ENCODE results near the gene PRSS53. TPM values are rescaled to one million over a fixed set of nuclear protein-coding genes. Genes with fewer than 3 reads are reported as not detected.

The PRSS53 gene
- total RNA-seq, 2 experiments from 2014 or later: 3.7 to 5.7 TPM

DNA sequence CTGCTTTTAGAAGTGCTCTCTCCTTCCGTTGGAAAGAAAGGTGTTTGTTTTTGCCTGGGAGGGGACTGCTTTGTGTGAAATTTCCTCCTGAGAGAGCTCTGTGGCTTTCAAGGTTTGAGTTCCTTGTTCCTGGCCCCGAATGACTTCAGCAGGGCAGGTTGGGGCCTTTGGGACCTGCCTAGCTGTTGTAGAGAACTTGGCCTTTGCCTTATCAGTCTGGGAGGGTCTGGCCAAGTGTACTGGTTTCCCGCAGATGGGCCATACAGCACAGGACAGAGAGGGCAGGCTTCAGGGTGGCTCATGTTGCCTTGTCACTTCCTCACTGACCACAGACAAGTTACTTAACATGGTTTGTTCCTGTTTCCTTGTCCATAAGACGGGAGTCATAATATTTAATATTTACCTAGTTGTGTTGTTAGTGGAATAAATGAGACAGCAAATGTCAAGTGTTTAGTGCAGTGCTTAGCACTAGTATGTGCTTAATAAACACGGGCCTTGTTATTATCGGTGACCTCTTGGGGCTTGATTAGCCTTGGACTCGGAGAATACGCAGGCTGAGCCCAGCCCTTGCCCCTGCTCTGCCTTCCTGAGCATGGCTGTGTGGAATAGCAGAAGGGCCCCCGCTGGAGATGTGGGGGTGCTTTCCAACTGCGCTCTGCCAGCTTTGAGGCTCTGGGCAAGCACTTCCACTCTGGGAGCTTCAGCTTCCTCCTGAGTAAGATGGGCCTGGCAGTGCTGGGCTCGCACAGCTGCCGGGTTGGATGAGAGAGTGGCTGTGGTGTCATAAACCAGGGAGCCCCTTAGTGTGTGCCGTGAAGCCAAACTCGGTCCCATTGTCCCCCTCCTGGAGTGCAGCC, 40.2 kb upstream of the PRSS53 start:
- Histone ChIP-seq H3K4me2 (ENCODE audit: low read length) (no peak overlapping the region), H3K79me2 (ENCODE audit: insufficient read depth, low read depth, low read length) (no peaks in the 10 kb centered on the region), H4K20me1 (ENCODE audit: insufficient read depth, low read length) (no peaks in the 10 kb centered on the region), H3K36me3 (ENCODE audit: insufficient read depth, low read length) (peaks cover 47% of the 10 kb centered on the region), H3K27ac (ENCODE audit: low read depth, low read length, poor library complexity, severe bottlenecking) (no peak overlapping the region), H3K4me3 (ENCODE audit: low read depth, low read length, poor library complexity, severe bottlenecking) (no peak overlapping the region), H3K4me1 (ENCODE audit: insufficient read depth, low read length, poor library complexity, severe bottlenecking) (no peaks in the 10 kb centered on the region), H2AFZ (ENCODE audit: low read length) (no peak overlapping the region), H3K9me2 (ENCODE audit: insufficient read depth, low read length) (no peaks in the 10 kb centered on the region), H3K9me3 (ENCODE audit: low read length) (no peaks in the 10 kb centered on the region)
- TF ChIP-seq, protein P1, sequence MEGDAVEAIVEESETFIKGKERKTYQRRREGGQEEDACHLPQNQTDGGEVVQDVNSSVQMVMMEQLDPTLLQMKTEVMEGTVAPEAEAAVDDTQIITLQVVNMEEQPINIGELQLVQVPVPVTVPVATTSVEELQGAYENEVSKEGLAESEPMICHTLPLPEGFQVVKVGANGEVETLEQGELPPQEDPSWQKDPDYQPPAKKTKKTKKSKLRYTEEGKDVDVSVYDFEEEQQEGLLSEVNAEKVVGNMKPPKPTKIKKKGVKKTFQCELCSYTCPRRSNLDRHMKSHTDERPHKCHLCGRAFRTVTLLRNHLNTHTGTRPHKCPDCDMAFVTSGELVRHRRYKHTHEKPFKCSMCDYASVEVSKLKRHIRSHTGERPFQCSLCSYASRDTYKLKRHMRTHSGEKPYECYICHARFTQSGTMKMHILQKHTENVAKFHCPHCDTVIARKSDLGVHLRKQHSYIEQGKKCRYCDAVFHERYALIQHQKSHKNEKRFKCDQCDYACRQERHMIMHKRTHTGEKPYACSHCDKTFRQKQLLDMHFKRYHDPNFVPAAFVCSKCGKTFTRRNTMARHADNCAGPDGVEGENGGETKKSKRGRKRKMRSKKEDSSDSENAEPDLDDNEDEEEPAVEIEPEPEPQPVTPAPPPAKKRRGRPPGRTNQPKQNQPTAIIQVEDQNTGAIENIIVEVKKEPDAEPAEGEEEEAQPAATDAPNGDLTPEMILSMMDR (conservative IDR thresholded peaks at IDR 0.05; ENCODE audit: low read length): no peak
- no peak for TF ChIP-seq EZH2phosphoT487 (IDR thresholded peaks at IDR 0.05; ENCODE audit: borderline replicate concordance, low read depth, low read length)
- no peak for DNase-seq (ENCODE audit: low spot score)
- BruUV-seq (replicated peaks): no TSS peak
- ChIA-PET CTCF (ENCODE audit: unreplicated experiment) (interaction anchor here (0.6 kb wide), 1 partner anchor 11 kb away, joined by 8 read pairs; the partner anchor contains the start of gene KAT8), POLR2A (interaction anchor here (0.8 to 2.8 kb wide), 2 partner anchors 11 to 13 kb away, joined by 3 to 8 read pairs; partner anchors contain the start of gene KAT8)
- intact Hi-C loops (cut with micrococcal nuclease; ENCODE audit: unreplicated experiment): no loop called here

DNA sequence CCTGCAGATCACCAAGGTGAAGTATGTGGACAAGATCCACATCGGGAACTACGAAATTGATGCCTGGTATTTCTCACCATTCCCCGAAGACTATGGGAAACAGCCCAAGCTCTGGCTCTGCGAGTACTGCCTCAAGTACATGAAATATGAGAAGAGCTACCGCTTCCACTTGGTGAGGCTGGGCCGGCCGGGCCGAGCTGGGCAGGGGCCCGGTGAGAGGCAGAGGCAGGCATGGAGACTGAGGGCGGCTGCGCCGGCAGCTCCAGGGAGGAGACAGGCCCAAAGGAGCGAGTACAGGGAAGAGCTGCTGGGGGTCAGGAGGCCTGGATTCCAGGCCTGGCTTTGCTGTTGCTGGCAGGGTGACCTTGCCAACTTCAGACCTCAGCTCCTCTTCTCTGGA, 38.4 kb upstream of the PRSS53 start:
- intact Hi-C loops (cut with micrococcal nuclease; ENCODE audit: unreplicated experiment): no loop called here
- POLR2A ChIA-PET: no interaction called here
- Histone ChIP-seq H4K20me1 (ENCODE audit: insufficient read depth, low read length) (no peaks in the 10 kb centered on the region), H3K79me2 (ENCODE audit: insufficient read depth, low read depth, low read length) (no peaks in the 10 kb centered on the region), H3K9me3 (ENCODE audit: low read length) (no peaks in the 10 kb centered on the region), H2AFZ (ENCODE audit: low read length) (no peak overlapping the region), H3K4me2 (ENCODE audit: low read length) (no peak overlapping the region), H3K4me1 (ENCODE audit: insufficient read depth, low read length, poor library complexity, severe bottlenecking) (no peaks in the 10 kb centered on the region), H3K27ac (ENCODE audit: low read depth, low read length, poor library complexity, severe bottlenecking) (no peak overlapping the region), H3K9me2 (ENCODE audit: insufficient read depth, low read length) (no peaks in the 10 kb centered on the region), H3K36me3 (ENCODE audit: insufficient read depth, low read length) (peaks cover 62% of the 10 kb centered on the region), H3K4me3 (ENCODE audit: low read depth, low read length, poor library complexity, severe bottlenecking) (no peak overlapping the region)
- CTCF ChIA-PET (ENCODE audit: unreplicated experiment): interaction anchor here (0.8 kb wide), 1 partner anchor 15 kb away, joined by 3 read pairs; no protein-coding TSS in a partner anchor
- TF ChIP-seq EZH2phosphoT487 (IDR thresholded peaks at IDR 0.05; ENCODE audit: borderline replicate concordance, low read depth, low read length): no peak
- TF ChIP-seq, protein P1 (conservative IDR thresholded peaks at IDR 0.05; ENCODE audit: low read length): no peak
- no TSS peak for BruUV-seq (replicated peaks)
- no peak for DNase-seq (ENCODE audit: low spot score)

DNA sequence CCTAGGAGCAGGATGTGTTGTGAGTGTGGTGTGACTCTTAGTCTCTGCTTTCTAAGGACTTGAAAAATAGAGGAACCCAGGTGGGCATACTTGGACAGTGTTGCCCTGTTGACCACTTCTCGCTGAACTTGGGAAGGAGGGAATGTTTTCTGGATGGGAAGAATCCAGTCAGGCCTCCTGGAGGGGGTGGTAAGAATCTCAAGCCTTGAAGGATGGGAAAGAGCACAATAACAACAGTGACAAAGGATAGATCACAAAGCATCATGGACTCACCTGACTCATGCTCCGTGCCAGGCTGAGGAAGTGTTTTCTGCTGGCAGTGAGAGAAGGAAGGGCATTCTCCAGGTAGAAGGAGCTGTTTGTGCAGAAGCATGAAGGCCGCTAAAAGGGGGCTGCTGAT, 37.1 kb upstream of the PRSS53 start:
- no peak for DNase-seq (ENCODE audit: low spot score)
- intact Hi-C loops (cut with micrococcal nuclease; ENCODE audit: unreplicated experiment): no loop called here
- H3K27ac ChIP-seq (ENCODE audit: low read depth, low read length, poor library complexity, severe bottlenecking): no peak overlapping the region
- no peaks in the 10 kb centered on the region for H3K9me3 ChIP-seq (ENCODE audit: low read length)
- POLR2A ChIA-PET: no interaction called here
- no peaks in the 10 kb centered on the region for H3K4me1 ChIP-seq (ENCODE audit: insufficient read depth, low read length, poor library complexity, severe bottlenecking)
- no peak overlapping the region for H2AFZ ChIP-seq (ENCODE audit: low read length)
- no peak overlapping the region for H3K4me3 ChIP-seq (ENCODE audit: low read depth, low read length, poor library complexity, severe bottlenecking)
- no peaks in the 10 kb centered on the region for H3K9me2 ChIP-seq (ENCODE audit: insufficient read depth, low read length)
- no TSS peak for BruUV-seq (replicated peaks)
- H3K4me2 ChIP-seq (ENCODE audit: low read length): no peak overlapping the region
- peaks cover 63% of the 10 kb centered on the region for H3K36me3 ChIP-seq (ENCODE audit: insufficient read depth, low read length)
- H3K79me2 ChIP-seq (ENCODE audit: insufficient read depth, low read depth, low read length): no peaks in the 10 kb centered on the region
- no peaks in the 10 kb centered on the region for H4K20me1 ChIP-seq (ENCODE audit: insufficient read depth, low read length)
- CTCF ChIA-PET (ENCODE audit: unreplicated experiment): interaction anchor here (0.6 kb wide), 1 partner anchor 179 kb away, joined by 3 read pairs; no protein-coding TSS in a partner anchor
- TF ChIP-seq, protein P1 (conservative IDR thresholded peaks at IDR 0.05; ENCODE audit: low read length): no peak
- TF ChIP-seq EZH2phosphoT487 (IDR thresholded peaks at IDR 0.05; ENCODE audit: borderline replicate concordance, low read depth, low read length): no peak
